Brain pericyte (primary cell): ENCODE results near the gene HSPA8.

Experiments
- DNase-seq: peaks from one replicate; pipeline ENCODE4 v3.0.0-alpha.2; 2012; ENCODE audit warnings: low read depth, low spot score

The HSPA8 gene

GRCh38 chr11:123047266-123047946 is 14.5 kb downstream of the HSPA8 start:
- DNase-seq: no peak

- DNase-seq: no peak
These were observed 15.3 kb downstream of the HSPA8 start for GRCh38 chr11:123046473-123047259.

GRCh38 chr11:123045101-123045500 is 16.8 kb downstream of the HSPA8 start:
- DNase-seq: no peak

- no peak for DNase-seq
These were observed 20.8 kb downstream of the HSPA8 start for GRCh38 chr11:123041185-123041584.

- DNase-seq: no peak
These were observed 21.9 kb downstream of the HSPA8 start for GRCh38 chr11:123040111-123040432.

GRCh38 chr11:123035831-123036230 is 26.1 kb downstream of the HSPA8 start:
- DNase-seq: no peak

- no peak for DNase-seq
These were observed 27.3 kb downstream of the HSPA8 start for GRCh38 chr11:123034597-123034996.

GRCh38 chr11:123033895-123034294 is 28.0 kb downstream of the HSPA8 start:
- DNase-seq: no peak

GRCh38 chr11:123030517-123030916 is 31.4 kb downstream of the HSPA8 start:
- DNase-seq: no peak

GRCh38 chr11:123020968-123021367 is 41.0 kb downstream of the HSPA8 start:
- DNase-seq: no peak

GRCh38 chr11:123018702-123019101 is 43.2 kb downstream of the HSPA8 start:
- no peak for DNase-seq

GRCh38 chr11:123011510-123011909 is 50.4 kb downstream of the HSPA8 start:
- no peak for DNase-seq
